ENCODE data around the gene OSBPL5.

OSBPL5 gene

DNA sequence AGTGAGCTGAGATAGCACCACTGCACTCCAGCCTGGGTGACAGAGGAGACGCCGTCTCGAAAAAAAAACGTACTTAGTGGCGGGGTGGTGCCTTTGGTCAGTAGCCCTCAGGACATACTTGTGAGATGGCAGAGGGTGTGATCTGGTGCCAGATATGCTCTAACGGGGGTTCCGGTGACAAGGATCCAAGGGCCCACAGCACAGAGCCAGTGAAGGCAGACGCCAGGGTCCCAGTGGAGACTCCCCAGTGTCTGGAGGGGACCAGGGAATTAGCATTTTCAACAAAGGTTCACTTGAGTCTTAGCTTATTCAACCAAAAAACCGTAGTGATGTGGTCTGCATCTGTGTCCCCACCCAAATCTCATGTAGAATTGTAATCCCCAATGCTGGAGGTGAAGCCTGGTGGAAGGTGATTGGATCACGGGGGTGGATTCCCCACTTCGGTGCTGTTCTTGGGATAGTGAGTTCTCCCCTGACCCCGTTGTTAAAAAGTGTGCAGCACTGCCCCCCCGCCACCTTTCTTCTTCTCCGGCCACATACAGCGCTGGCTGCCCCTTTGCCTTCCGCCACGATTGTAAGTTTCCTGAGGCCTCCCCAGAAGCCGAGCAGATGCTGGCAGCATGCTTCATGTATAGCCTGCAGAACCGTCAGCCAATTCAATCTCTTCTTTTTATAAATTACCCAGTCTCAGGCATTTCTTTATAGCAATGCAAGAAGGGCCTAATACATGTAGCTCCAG lies 26.6 kb upstream of the OSBPL5 start:
- H3K9me3 ChIP-seq = no peaks in the 10 kb centered on the region
- no peaks in the 10 kb centered on the region for H3K4me1 ChIP-seq (ENCODE audit: control insufficient read depth in 1 of 2, insufficient read depth in 1 of 2, low read depth in 1 of 2, low read length in 1 of 2)
- TF ChIP-seq, protein P1, sequence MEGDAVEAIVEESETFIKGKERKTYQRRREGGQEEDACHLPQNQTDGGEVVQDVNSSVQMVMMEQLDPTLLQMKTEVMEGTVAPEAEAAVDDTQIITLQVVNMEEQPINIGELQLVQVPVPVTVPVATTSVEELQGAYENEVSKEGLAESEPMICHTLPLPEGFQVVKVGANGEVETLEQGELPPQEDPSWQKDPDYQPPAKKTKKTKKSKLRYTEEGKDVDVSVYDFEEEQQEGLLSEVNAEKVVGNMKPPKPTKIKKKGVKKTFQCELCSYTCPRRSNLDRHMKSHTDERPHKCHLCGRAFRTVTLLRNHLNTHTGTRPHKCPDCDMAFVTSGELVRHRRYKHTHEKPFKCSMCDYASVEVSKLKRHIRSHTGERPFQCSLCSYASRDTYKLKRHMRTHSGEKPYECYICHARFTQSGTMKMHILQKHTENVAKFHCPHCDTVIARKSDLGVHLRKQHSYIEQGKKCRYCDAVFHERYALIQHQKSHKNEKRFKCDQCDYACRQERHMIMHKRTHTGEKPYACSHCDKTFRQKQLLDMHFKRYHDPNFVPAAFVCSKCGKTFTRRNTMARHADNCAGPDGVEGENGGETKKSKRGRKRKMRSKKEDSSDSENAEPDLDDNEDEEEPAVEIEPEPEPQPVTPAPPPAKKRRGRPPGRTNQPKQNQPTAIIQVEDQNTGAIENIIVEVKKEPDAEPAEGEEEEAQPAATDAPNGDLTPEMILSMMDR (IDR thresholded peaks at IDR 0.05) = no peak
- peaks cover 11% of the 10 kb centered on the region for H3K27me3 ChIP-seq
- no peak overlapping the region for H3K4me3 ChIP-seq (ENCODE audit: low read depth in 1 of 2, low read length in 1 of 2)
- H3K27ac ChIP-seq = no peak overlapping the region
- no peaks in the 10 kb centered on the region for H3K36me3 ChIP-seq

DNA sequence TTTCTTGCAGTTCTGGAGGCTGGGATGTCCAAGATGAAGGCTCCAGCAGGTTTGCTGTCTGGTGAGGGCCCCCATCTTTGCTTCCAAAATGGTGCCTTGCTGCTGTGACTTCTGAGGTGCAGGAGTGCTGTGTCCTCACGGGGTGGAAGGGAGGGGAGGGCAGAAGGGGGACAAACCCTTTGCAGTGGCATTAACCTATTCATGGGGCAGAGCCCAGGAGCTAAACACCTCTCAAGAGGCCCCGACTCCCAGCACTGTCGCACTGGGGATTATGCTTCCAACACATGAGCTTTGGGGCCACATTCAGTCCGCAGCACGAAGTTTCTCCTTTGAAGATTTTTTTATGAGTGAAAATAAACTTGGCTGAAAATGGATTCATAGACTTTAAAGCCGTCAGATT lies 25.5 kb upstream of the OSBPL5 start:
- Histone ChIP-seq H3K27ac (no peak overlapping the region), H3K36me3 (no peaks in the 10 kb centered on the region), H3K27me3 (peaks cover 11% of the 10 kb centered on the region), H3K4me1 (ENCODE audit: control insufficient read depth in 1 of 2, insufficient read depth in 1 of 2, low read depth in 1 of 2, low read length in 1 of 2) (no peaks in the 10 kb centered on the region), H3K4me3 (ENCODE audit: low read depth in 1 of 2, low read length in 1 of 2) (no peak overlapping the region), H3K9me3 (no peaks in the 10 kb centered on the region)
- TF ChIP-seq, protein P1 (IDR thresholded peaks at IDR 0.05) = no peak

DNA sequence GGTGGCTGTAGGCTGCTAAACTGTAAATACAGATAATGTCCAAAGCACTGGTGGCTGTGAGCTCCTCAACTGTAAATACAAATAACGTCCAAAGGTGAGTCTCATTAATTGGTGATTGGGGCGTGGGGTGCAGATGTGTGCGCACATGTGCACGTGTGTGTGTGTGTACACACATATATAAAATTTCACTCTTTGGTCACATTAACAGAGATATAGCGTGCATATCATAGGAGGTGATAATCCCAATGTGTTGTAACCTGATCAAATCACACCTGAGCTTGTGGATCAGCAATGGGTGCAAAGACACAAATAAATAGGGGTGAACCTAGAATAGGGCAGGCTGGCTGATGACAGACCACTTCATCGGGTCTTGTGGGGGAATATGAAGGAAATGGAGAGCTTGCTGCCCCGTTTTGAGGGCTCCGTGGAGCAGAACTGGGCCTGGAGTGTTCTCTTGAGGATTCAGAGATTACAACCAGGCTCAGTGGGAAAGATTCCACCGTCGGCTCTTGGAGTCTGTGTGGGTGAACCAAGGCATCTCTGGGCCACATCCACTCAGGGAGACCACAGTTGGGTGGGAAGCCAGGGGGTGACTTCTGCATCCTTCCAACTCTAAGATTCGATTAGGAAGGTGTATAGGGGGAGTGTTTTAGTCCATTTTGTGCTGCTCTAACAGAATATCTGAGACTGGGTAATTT lies 24.9 kb upstream of the OSBPL5 start:
- no peak overlapping the region for H3K4me3 ChIP-seq (ENCODE audit: low read depth in 1 of 2, low read length in 1 of 2)
- H3K36me3 ChIP-seq = no peaks in the 10 kb centered on the region
- TF ChIP-seq, protein P1 (IDR thresholded peaks at IDR 0.05) = no peak
- no peak overlapping the region for H3K27ac ChIP-seq
- peaks cover 11% of the 10 kb centered on the region for H3K27me3 ChIP-seq
- no peaks in the 10 kb centered on the region for H3K9me3 ChIP-seq
- no peaks in the 10 kb centered on the region for H3K4me1 ChIP-seq (ENCODE audit: control insufficient read depth in 1 of 2, insufficient read depth in 1 of 2, low read depth in 1 of 2, low read length in 1 of 2)

DNA sequence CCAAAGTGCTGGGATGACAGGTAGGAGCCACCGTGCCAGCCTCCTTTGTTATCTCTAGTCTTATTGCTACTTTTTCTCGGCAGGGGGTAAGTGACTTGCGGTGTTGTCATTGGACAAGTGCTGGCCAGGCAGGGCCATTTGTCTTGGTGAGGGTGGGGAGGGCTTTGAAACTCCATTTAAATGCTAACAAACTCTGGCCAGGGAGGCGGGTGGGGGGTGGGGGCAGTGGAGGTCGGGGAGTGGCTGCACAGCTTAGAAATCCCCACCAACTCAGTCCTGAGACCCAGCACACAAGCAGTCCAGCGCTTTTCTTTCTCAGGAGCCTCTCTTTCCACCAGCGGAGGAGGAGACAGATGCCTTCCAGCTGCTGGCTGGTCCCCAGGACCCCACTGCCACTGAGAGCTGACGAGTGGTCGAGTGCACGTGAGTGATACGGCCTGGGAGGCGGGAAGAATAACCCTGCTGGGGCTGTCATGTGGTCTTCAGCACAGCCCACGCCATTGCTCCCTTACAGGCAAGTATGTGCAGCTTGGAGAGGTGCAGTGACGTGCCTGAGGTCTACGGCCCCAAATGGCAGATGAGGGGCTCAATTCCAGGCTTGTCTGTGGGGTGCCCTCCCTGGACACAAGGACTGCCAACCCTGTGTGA lies 24.2 kb upstream of the OSBPL5 start:
- Histone ChIP-seq H3K36me3 (no peaks in the 10 kb centered on the region), H3K27ac (no peak overlapping the region), H3K4me1 (ENCODE audit: control insufficient read depth in 1 of 2, insufficient read depth in 1 of 2, low read depth in 1 of 2, low read length in 1 of 2) (no peaks in the 10 kb centered on the region), H3K27me3 (peaks cover 10% of the 10 kb centered on the region), H3K9me3 (no peaks in the 10 kb centered on the region), H3K4me3 (ENCODE audit: low read depth in 1 of 2, low read length in 1 of 2) (no peak overlapping the region)
- TF ChIP-seq, protein P1 (IDR thresholded peaks at IDR 0.05) = no peak

DNA sequence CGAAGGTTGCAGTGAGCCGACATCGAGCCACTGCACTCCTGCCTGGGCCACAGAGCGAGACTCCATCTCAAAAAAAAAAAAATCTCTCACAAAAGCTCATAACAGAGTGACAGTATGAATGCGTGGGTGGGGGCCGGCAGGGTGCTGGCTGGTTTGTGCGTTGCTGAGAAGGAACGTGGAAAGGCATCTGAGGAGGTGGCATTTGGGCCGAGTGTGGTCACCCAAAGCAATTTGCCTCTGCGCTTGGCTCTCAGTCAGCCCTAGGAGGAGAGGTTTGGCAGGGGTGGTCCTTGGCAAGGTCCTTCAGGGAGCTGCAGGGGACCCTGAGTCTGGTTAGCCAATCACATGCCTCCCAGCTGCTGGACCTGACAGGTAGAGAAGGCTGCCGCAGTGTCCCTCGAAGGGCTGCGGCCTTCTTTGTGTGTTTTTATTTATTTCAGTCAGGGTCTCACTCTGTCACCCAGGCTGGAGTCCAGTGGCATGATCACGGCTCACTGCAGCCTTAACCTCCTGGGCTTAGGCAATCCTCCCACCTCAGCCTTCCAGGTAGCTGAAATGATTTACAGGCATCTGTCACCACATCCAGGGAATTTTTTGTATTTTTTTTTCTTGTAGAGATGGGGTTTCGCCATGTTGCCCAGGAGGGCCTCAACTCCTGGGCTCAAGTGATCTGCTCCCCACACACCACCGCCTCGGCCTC lies 23.5 kb upstream of the OSBPL5 start:
- Histone ChIP-seq H3K27me3 (peaks cover 3% of the 10 kb centered on the region), H3K27ac (no peak overlapping the region), H3K4me3 (ENCODE audit: low read depth in 1 of 2, low read length in 1 of 2) (no peak overlapping the region), H3K9me3 (no peaks in the 10 kb centered on the region), H3K36me3 (no peaks in the 10 kb centered on the region), H3K4me1 (ENCODE audit: control insufficient read depth in 1 of 2, insufficient read depth in 1 of 2, low read depth in 1 of 2, low read length in 1 of 2) (no peaks in the 10 kb centered on the region)
- TF ChIP-seq, protein P1 (IDR thresholded peaks at IDR 0.05) = no peak

All from neutrophil (primary cell).